Upper lobe of left lung (tissue), 6 donors: ENCODE data around the gene PRKAG2. TPM values are rescaled to one million over a fixed set of nuclear protein-coding genes. Genes with fewer than 3 reads are reported as not detected.

Experiments
- ATAC-seq, 2 donors: fragments of 200-7000 bp; cut with Tn5 transposase; one replicate each; pipeline ENCODE4 v1.9.1; 2022; ENCODE audit warnings: mild to moderate bottlenecking in 2 of 2, moderate library complexity in 2 of 2; ENCODE audit not compliant: low FRiP score in 2 of 2
- DNase-seq, 2 donors: peaks; one replicate each; pipeline ENCODE4 v3.0.0-alpha.2; 2019 to 2020
- H3K27ac ChIP-seq, 4 donors: fragments of 200-600 bp; sonication (generic); one replicate each; pipeline ENCODE4 v1.5.1; 2016 to 2019
- H3K27me3 ChIP-seq, 4 donors: fragments of 200-600 bp; sonication (generic); one replicate each; pipeline ENCODE4 v1.5.1; 2017 to 2019
- H3K36me3 ChIP-seq, 4 donors: fragments of 200-600 bp; sonication (generic); one replicate each; pipeline ENCODE4 v1.5.1; 2016 to 2019
- H3K4me1 ChIP-seq, 4 donors: fragments of 200-600 bp; sonication (generic); one replicate each; pipeline ENCODE4 v1.5.1; 2018 to 2019
- H3K4me3 ChIP-seq, 4 donors: fragments of 200-600 bp; sonication (generic); one replicate each; pipeline ENCODE4 v1.5.1; 2017 to 2019; ENCODE audit warnings: mild to moderate bottlenecking in 2 of 4, moderate library complexity in 1 of 4
- H3K9me3 ChIP-seq, 4 donors: fragments of 200-600 bp; sonication (generic); one replicate each; pipeline ENCODE4 v1.5.1; 2018 to 2019
- CTCF ChIP-seq, 6 experiments: fragments of 450-650 bp in 4 of 6; fragments of 200-600 bp in 2 of 6; sonication (generic) in 2 of 6; IDR thresholded peaks; one replicate each; pipeline ENCODE4 v1.5.1; 2016 to 2019; ENCODE audit warnings: antibody characterized with exemption in 6 of 6
- EP300 ChIP-seq, 4 donors: sonication (generic); formaldehyde crosslinking; IDR thresholded peaks; one replicate each; pipeline ENCODE4 v1.5.1; 2017; ENCODE audit warnings: antibody characterized with exemption in 4 of 4, control low read depth in 2 of 4
- POLR2A ChIP-seq, 4 donors: fragments of 450-650 bp; IDR thresholded peaks; one replicate each; pipeline ENCODE4 v1.5.1; 2016 to 2017; ENCODE audit warnings: antibody characterized with exemption in 4 of 4, mild to moderate bottlenecking in 2 of 4
- POLR2AphosphoS5 ChIP-seq, 2 donors: sonication (generic); formaldehyde crosslinking; IDR thresholded peaks; one replicate each; pipeline ENCODE4 v1.5.1; 2017; ENCODE audit warnings: antibody characterized with exemption in 2 of 2
- WGBS, 2 donors: methylation state at CpG; one replicate each; pipeline ENCODE4 v1.1.5; 2017 to 2018; 5-methylcytosine and 5-hydroxymethylcytosine counted together
- total RNA-seq, 6 donors: library from RNA; depleted of rRNA in 4 of 6; stranded (reverse); fragments of >200 nt in 4 of 6; gene quantifications; one replicate each; pipeline versions ENCODE4 v1.1.0 to v1.2.1, GENCODE V29; 2016 to 2021
- donor health status: DM: no; HTN: no; CAD: no; lungs with moderate emphysema.
- donor health status: DM: no; HTN: yes; CAD: no; lungs with severe emphysema.

Gene PRKAG2
- total RNA-seq, 6 donors from 2014 or later = 20.6 to 68.1 (median 29.6) TPM

GRCh38 chr7:151895008-151895630 is 18.2 kb upstream of the PRKAG2 start:
- Histone ChIP-seq H3K4me3 (no peak overlapping the region), H3K9me3 (no peaks in the 10 kb centered on the region), H3K27ac (no peak overlapping the region), H3K27me3 (no peaks in the 10 kb centered on the region), H3K36me3 (no peaks in the 10 kb centered on the region), H3K4me1 (peaks cover 0 to 7% (median 4%) of the 10 kb centered on the region in 4 donors)
- 68 to 73% methylated on average over 21 of the region's 21 CpGs for WGBS, 2 donors
- DNase-seq (peak in 1 of 2 donors; percentile 57), ATAC-seq (no peak)
- TF ChIP-seq EP300 (IDR thresholded peaks at IDR 0.05) (no peak), CTCF (IDR thresholded peaks at IDR 0.05) (no peak), POLR2AphosphoS5 (IDR thresholded peaks at IDR 0.05) (no peak), POLR2A (IDR thresholded peaks at IDR 0.05) (no peak)

GRCh38 chr7:151894111-151895007 is 17.4 kb upstream of the PRKAG2 start:
- peaks cover 0 to 7% (median 4%) of the 10 kb centered on the region in 4 donors for H3K4me1 ChIP-seq
- TF ChIP-seq EP300 (IDR thresholded peaks at IDR 0.05) (no peak), POLR2AphosphoS5 (IDR thresholded peaks at IDR 0.05) (no peak), POLR2A (IDR thresholded peaks at IDR 0.05) (no peak), CTCF (IDR thresholded peaks at IDR 0.05) (no peak)
- H3K9me3 ChIP-seq = no peaks in the 10 kb centered on the region
- H3K4me3 ChIP-seq = no peak overlapping the region
- DNase-seq (peak in 1 of 2 donors; percentile 63), ATAC-seq (no peak)
- WGBS, 2 donors = 85% methylated on average over 37 to 39 of the region's 40 CpGs
- H3K27ac ChIP-seq = no peak overlapping the region
- no peaks in the 10 kb centered on the region for H3K36me3 ChIP-seq
- H3K27me3 ChIP-seq = no peaks in the 10 kb centered on the region

- no peaks in the 10 kb centered on the region for H3K27me3 ChIP-seq
- H3K9me3 ChIP-seq = no peaks in the 10 kb centered on the region
- ATAC-seq = no peak
- TF ChIP-seq POLR2A (IDR thresholded peaks at IDR 0.05) (no peak), EP300 (IDR thresholded peaks at IDR 0.05) (no peak), CTCF (IDR thresholded peaks at IDR 0.05) (no peak), POLR2AphosphoS5 (IDR thresholded peaks at IDR 0.05) (no peak)
- H3K36me3 ChIP-seq = no peaks in the 10 kb centered on the region
- H3K4me1 ChIP-seq = peaks cover 0 to 7% (median 4%) of the 10 kb centered on the region in 4 donors
- no peak overlapping the region for H3K4me3 ChIP-seq
- DNase-seq = peak in 1 of 2 donors; percentile 34
- 85 to 88% methylated on average over 4 to 8 of the region's 9 CpGs for WGBS, 2 donors
- no peak overlapping the region for H3K27ac ChIP-seq
Measured at GRCh38 chr7:151893405-151893923, 16.5 kb upstream of the PRKAG2 start.

GRCh38 chr7:151891753-151892152 is 14.8 kb upstream of the PRKAG2 start:
- 61 to 77% methylated on average over 9 of the region's 9 CpGs for WGBS, 2 donors
- H3K36me3 ChIP-seq = no peaks in the 10 kb centered on the region
- ATAC-seq (no peak), DNase-seq (peak in 1 of 2 donors; percentile 21)
- peaks cover 0 to 3% (median 0%) of the 10 kb centered on the region in 4 donors for H3K4me1 ChIP-seq
- no peaks in the 10 kb centered on the region for H3K9me3 ChIP-seq
- TF ChIP-seq POLR2A (IDR thresholded peaks at IDR 0.05) (no peak), EP300 (IDR thresholded peaks at IDR 0.05) (no peak), CTCF (IDR thresholded peaks at IDR 0.05) (no peak), POLR2AphosphoS5 (IDR thresholded peaks at IDR 0.05) (no peak)
- H3K27ac ChIP-seq = no peak overlapping the region
- H3K4me3 ChIP-seq = no peak overlapping the region
- no peaks in the 10 kb centered on the region for H3K27me3 ChIP-seq
